Retina (tissue), 1 donor: Measurements from ENCODE around the gene ABCC4.
A peak's percentile ranks its signal among the peaks of the same experiment; 100 is the strongest.

Source experiments
- DNase-seq: peaks from one replicate; pipeline ENCODE4 v3.0.0-alpha.2; 2016

The ABCC4 gene

GRCh38 chr13:94984958-94985357, 316.3 kb downstream of the ABCC4 start:
- DNase-seq, result no peak

- no peak for DNase-seq
Measured at GRCh38 chr13:94978516-94978915, 322.7 kb downstream of the ABCC4 start.

- peak; percentile 47 for DNase-seq
Measured at GRCh38 chr13:94974015-94974951, 327.0 kb downstream of the ABCC4 start.

- DNase-seq, result no peak
Measured at GRCh38 chr13:94972262-94972661, 329.0 kb downstream of the ABCC4 start.
